GM18870 (cell line): ENCODE data around the gene ZGLP1.
"Not testable (repeated sequence)": the region's sequence is repeated elsewhere in the genome, so short reads cannot be mapped to it uniquely, and the experiment has no call there.

Source experiments
- ATAC-seq: cut with Tn5 transposase; IDR thresholded peaks from one replicate; pipeline ENCODE4 v1.9.1; 2021; ENCODE audit warnings: moderate library complexity; ENCODE audit not compliant: unreplicated experiment

Gene ZGLP1

DNA sequence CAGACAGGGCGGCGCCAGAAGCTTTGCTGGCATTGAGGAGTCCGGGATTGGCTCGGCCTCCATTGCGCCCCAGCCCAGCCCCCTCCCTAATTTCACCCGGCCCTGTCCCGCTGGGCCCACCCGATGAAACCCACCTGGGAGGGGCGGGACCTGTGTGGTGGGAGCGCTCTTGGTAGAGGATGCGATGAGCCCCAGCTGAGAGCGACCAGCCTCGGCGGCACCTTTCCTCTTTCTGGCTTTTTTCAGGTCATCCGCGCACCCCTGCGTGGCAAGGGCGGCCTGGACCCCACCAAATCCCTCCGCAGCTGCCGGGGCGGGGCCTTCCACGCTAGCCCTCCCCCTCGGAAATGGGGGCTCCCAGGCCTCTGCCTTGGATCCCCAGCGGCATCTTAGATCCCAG, at the start of gene ZGLP1:
ZGLP1 (minus strand) TSS at position 393 of the 400 bp plus-strand sequence.
- ATAC-seq: no peak

DNA sequence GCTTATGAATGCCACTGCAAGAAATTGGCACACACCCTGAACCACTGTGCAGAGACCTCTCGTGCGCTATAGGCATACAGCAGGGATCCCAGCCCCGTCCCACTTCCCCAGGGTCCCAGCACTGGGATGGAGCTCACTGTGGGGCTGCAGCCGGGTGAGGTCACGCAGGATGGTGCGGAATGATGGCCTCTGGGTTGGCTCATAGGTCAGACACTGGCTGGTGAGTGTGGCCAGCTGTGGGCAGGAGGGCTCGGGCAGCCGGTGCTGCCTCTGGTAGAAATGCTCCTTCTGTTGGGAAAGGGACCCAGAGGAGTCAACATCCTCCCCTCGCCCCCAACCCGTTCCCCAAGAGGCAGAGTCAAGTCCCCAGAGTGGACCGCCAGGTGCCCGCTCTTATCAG, 46.8 kb upstream of the ZGLP1 start:
- no peak for ATAC-seq

DNA sequence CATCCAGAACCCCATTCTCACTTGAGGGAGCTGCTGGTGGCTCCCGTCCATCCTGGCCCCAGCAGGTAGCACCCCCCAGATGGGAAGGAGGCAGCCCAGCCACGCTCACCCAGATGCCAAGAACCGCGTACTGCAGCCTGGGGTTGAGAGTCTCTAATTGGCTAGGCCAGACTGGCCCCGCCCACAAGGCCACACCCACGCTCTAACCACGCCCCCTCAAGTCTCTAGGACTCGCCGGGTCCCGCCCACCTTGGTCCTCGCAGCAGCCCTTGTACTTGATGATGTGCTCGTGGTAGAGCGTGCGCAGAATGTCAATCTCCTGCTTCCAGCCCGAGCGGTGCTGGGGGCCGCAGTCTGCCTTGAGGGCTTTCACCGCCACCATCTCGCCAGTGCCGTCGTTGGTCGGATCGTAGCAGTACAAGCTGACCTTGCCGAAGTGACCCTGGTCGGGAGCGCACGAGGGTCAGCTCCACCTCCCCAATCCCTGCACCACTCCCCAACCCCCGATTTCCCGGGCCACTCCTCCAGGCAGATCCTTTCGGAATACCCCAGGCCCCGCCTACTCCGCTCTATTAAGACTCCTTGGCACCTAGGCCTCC, 44.3 kb upstream of the ZGLP1 start:
- ATAC-seq: no peak

DNA sequence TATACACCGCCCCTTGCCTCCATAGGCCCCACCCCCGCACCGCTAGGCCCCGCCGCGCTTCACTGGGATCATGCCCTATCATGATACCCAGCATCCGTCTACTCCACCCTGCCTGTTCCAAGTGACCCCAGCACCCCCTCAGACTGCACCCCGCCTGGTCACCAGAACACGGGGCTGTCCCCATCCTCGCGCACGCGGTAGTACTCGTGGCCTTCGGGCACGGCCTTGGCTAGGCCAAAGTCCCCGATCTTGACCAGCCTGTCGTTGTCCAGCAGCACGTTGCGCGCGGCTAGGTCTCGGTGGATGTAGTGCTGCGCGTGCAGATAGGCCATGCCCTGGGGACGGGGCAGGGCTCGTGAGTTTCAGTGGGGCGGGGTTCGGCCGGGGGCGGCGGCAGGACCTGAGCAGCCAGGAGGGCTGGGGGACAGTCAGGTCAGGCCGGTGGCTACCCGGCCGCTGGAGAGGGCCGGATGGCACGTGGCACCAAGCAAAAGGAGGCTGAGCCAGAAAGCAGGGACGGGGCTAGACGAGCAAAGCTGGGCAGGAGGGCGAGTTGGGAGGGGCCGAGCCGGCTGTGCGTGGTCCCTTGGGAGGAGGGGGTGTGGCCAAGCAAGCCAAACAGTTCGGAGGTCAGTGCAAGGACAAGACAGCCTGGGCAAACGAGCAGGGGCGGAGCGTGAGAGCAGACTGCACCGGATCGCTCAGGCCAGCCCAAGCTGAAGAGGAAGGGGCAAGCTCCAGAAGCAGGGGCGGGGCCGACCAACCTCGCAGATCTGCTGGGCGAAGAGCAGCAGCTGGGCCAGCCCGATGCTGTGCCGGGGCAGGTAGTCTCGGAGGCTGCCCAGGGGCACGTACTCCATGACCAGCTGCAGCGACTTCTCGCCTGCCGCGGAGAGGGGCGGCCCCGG, 43.4 kb upstream of the ZGLP1 start:
- no peak for ATAC-seq

DNA sequence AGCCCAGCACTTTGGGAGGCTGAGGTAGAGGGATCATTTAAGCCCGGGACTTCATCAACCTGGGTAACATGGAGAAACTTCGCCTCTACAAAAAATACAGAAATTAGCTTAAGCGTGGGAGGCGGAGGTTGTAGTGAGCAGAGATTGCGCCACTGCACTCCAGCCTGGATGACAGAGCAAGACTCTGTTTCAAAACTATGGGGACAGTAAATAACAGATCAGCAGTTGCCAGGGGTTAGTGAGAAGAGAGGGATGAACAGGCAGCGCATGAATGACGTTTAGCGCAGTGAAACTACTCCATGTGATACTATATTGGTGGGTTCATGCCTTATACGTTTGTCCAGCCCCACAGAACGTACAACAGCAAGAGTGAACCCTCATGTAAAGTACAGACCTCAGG, 36.9 kb upstream of the ZGLP1 start:
- no peak for ATAC-seq

DNA sequence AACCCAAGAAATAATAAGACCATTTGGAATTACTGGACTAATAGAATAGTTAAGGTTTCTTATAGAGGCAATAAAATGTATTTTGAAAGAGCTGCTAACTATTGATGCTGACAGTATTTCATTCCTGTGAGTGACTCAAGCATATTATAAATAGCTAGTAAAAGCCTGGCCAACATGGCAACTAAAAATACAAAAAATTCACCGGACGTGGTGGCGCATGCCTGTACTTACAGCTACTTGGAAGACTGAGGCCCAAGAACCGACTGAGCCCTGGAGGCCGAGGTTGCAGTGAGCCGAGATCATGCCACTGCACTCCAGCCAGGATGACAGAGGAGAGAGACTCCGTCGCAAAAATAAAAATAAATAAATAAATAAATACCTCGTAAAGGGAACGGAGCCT, 35.2 kb upstream of the ZGLP1 start:
- no peak for ATAC-seq

DNA sequence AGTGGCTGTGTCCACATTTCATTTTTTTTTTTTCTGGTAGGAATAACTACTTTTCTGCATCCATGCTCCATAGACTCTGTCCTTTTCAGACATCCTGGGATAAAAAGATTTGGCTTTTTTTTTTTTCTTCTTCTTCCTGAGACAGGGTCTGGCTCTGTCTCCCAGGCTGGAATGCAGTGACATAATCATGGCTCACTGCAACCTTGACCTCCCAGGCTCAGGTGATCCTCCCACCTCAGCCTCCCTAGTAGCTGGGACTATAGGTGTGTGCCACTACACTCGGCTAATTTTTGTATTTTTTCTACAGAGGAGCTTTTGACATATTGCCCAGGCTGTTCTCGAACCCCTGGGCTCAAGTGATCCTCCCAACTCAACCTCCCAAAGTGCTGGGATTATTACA, 33.9 kb upstream of the ZGLP1 start:
- ATAC-seq: no peak

DNA sequence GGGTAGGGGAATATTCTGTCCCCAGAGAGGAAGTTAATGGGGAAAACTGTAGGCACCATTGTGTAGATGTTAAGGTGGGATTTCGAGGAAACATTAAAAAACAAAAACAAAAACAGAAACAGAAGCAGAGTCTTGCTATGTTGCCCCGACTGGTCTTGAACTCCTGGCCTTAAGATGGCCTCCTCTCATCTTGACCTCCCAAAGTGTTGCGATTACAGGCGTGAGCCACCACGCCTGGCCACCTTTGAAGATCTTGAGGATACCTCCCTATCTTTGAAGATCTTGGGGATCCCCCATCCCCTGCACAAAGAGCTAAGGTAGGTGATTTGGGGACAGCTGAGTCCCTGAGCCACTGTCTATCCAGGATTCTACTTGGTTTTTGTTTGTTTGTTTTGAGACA, 30.4 kb upstream of the ZGLP1 start:
- ATAC-seq: no peak

DNA sequence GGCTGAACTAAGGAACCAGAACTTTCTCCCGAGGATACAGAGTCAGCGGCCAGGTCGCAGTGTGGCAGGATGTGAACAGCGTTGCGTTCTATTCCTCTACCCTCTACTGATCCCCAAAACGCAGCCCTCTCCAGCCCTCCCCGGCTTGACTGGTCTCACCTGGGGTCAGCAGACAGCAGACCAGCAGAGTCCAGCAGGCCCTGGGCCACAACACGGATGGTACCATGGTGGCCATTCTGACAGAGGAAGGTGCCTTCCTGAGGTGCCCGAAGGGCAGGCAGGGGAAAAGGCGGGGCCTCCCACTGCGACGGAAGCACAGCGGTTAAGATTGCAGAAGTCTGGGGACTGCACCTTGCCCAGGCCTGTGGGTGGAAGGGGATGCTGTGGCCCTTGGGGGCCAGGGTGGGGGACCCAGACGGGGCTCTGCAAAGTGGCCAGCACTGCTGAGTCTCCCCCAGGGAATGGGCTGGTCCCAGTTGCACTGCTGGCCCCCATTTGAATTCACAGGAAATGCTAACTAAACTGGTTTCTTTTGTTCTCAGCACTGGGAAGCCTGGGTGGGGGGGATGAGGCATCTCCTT, 29.9 kb upstream of the ZGLP1 start, which contains the start of gene ICAM3:
ICAM3 (minus strand) TSS at position 245 of the 581 bp plus-strand sequence; CDS start at position 235, 10 bp downstream.
- ATAC-seq: no peak

DNA sequence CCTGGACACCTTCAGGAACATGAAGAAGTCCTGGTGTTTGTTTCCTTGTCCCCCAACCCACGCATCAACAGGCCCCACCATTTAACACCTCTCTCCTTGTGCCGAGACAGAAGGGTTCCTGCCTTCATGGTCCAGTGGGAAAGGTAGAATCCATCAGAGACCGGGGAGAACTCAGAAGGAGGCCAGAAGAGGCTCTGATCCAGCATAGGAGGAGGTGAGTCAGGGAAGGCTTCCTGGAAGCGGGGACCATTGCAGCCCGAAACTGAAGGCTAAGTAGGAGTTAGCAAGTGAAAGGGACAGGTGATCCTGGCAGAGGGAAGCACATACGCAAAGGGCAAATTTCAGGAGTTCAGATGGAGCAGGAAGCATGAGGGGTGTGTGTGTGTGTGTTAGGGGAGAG, 29.3 kb upstream of the ZGLP1 start:
- ATAC-seq: no peak

DNA sequence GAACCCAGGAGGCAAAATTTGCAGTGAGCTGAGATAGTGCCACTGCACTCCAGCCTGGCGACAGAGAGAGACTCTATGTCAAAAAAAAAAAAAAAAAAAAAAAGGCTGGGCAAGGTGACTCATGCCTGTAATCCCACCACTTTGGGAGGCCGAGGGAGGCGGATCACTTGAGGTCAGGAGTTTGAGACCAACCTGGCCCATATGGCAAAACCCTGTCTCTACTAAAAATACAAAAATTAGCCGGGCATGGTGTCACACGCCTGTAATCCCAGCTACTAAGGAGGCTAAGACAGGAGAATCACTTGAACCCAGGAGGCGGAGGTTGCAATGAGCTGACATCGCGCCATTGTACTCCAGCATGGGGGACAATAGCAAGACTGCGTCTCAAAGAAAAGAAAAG, 27.1 kb upstream of the ZGLP1 start:
- ATAC-seq: not testable (repeated sequence)

DNA sequence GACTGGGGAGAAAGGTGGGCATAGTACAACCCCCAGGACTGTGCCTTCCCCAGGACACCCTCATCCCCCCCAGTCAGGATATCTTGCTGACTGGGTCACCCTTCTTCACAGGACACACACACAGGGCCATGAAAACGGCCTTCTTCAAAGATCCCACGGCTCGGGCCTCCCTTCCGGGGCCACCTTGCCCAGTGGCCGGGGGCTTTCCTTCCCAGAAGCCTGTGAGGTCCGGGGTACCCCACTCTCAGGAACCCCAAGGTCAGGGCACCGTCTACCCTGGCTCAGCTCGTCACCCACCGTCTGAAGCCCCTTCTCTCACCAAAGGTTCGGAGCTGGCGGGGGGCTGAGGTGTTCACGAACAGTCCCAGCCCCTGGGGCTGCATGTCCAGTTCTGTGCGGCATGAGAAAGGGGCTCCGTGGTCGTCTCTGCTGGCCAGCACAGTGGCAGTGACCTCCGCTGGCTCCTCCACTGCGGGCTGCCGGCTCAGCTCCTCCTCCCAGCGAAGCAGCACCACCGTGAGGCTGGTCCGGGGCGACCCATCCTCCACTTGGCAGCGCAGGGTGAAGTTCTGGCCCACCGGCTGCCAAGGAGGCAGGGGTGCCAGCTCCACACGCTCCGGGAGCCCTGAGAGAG, 25.9 kb upstream of the ZGLP1 start:
- no peak for ATAC-seq

DNA sequence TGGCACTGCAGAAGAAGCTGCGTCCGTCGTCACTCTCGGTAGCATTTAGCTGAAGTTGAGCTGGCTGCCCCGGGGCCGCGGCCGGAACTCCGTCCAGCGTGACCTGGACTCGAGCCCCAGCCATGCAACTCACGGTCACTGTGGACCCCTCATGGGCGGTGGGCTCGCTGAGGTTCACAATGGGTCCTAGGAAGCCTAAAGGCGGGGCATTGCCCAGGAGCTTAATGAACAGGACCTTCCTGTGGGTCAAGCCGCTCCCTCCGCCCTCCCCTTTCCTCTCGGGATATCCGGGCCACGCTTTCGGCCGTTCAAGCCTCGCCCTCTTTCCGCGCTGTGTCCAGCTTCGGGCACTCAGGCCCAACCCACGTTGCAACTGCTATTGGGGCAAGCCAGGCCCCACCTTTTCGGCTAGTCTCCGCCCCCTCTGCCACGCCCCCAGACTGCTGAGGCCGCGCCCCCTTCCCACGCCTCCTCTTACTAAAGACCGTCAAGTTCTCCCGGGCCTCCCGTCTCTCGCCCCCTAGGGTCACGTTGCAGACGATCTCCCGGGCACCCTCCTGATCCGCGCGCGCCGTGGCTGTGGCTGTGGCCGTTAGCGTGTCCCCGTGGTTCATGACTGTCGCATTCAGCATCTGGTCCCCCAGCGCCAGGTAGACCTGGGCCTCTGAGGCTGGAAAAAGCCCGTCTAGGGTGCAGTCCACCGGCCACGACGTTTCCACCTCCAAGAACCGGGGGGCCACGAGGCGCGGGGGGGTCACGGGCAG, 25.2 kb upstream of the ZGLP1 start:
- ATAC-seq: no peak

DNA sequence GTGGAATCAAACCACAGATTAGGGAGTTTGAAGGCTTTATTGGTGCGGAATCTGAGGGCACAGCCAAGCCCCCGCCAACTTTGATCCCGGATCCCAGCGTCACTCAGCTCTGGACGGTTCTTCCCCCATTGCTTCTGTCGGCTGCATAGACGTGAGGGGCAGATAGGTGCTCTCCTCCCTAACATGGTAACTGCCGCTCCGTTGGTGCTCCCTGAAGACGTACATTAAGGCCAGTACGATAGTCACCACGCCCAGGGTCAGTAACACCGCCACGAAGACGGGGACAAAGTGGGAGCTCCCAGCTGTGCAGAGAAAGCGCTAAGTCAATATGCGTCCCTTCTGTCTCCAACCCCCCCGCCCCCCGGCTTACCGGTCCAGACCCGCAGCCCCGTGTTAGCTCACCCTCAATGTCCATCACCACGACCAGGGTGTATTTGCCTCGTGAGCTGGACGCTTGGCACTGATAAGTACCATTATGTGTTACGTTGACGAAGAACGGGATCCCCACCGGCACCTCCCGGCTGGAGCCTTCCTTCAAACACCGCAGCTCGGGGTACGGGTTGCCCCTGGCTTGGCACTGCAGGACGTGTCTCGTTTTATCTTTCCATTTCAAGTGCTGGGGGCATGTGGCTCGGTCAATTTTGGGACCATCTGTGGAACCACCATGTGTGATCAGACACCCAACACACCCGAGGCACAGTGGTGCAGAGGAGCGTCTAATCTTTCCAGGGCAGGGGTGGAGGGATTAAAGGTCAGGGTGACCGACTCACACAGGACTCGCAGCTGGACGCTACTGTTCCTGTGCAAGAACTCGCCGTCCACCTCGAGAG, 24.4 kb upstream of the ZGLP1 start:
- ATAC-seq: no peak

DNA sequence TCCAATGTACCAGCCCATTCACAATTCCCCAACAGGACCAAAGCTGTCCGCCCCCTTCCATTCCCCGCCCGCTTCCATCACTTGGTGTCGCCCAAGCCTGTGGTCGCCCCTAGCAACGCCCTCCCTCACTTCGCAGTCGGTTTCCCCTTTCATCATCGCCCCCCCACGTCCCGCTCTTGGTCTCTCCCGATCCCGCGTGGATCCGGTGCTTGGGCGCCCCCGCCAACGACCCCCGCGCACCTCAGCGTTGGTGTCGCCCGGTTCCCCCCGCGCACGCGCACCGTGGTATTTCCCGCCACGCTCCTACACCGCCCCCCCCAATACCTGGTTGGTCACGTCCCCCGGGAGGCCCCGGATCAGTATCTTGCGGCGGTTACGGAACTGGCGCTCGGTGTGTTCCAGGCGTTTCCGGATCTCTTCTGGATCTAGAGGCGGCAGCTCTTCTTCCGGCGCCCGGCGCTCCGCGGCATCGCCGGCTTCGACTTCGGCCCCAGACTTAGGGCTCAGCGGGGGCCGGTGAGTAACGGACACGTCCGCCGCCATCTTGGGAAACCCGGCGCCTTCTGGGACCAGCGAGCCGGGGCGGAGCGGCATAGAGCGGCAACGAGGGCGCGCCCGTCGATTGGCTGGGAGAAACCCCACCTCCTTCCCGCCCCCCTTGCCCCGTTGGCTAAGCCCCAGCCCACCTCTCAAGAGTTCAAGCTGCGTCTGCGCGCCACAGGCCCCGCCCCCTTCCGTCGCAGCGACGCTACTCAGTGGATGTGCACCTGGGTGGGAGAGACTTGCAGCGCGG, 23.5 kb upstream of the ZGLP1 start, which contains the start of gene RAVER1:
RAVER1 (minus strand) TSS at position 565 of the 793 bp plus-strand sequence; CDS start at position 543, 22 bp downstream.
- peak; percentile 62 for ATAC-seq

DNA sequence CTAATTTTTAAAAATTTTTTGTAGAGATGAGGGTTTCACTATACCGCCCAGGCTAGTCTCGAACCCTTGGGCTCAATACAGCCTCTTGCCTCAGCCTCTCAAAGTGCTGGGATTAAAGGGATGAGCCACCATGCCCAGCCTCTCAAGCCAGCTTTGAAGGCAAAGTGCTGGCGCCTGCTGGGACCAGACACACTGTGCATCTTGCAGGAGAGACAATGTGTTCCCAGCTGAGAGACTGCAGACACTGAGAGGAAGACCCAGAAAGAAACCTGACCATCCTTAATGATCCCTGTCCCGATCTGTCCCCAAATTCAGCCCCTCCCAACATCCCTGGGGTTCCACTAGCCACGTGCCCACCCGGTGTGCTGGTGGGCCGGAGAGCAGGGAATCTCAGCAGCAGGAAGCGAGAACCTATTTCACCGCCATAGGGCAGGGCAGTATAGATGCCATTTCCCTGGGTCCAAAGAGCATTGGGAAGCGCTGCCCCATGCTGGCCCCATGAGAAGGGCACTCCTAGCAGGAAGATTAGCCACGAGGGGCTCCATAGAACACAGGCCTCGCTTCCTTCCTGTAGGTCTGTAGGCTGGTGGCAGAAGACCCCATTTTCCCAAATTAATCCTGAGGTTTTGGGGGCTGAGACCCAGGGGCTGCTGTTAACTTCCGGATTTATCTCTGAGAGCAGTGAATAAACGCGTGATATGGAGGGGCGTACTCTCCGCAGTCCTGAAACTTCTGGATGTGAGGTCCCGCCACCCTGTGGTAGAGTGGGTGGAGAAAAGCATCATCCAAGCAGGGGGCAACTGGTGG, 22.7 kb upstream of the ZGLP1 start:
- ATAC-seq: no peak

DNA sequence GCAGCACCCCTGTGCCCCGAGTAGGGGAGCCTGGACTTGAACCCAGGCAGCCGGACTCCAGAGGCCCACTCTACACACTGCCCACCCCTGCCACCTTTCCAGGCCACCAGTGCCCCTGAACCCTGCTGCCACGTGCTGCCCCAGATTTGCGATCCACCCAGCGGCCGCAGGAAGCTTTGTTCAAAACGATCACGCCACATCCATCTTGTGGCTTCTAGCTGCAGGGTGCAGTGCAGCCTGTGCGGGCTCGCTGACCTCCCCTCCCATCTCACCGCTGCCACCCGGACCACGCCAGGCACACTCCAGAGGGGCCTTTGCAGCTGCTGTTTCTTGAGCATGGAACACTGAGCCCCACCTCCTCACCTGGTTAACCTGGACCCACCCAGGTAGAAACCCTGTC, 19.9 kb upstream of the ZGLP1 start:
- no peak for ATAC-seq
